Peyer's patch (tissue), 4 donors: ENCODE data around the gene INF2.

Source experiments
- POLR2A ChIP-seq, 2 donors: fragments of 450-650 bp; IDR thresholded peaks; one replicate each; pipeline ENCODE4 v1.5.1; 2017; ENCODE audit warnings: antibody characterized with exemption in 2 of 2, mild to moderate bottlenecking in 2 of 2, moderate library complexity in 2 of 2
- TF ChIP-seq, protein P1 (sequence below), 6 experiments: fragments of 450-650 bp in 4 of 6; fragments of 200-600 bp in 2 of 6; sonication (generic) in 1 of 6; IDR thresholded peaks; one replicate each; pipeline ENCODE4 v1.5.1; 2017 to 2019; ENCODE audit warnings: antibody characterized with exemption in 6 of 6, mild to moderate bottlenecking in 3 of 6, moderate library complexity in 1 of 6

GRCh38 chr14:104698688-104699425 is 9.4 kb downstream of the INF2 start:
- TF ChIP-seq, protein P1, sequence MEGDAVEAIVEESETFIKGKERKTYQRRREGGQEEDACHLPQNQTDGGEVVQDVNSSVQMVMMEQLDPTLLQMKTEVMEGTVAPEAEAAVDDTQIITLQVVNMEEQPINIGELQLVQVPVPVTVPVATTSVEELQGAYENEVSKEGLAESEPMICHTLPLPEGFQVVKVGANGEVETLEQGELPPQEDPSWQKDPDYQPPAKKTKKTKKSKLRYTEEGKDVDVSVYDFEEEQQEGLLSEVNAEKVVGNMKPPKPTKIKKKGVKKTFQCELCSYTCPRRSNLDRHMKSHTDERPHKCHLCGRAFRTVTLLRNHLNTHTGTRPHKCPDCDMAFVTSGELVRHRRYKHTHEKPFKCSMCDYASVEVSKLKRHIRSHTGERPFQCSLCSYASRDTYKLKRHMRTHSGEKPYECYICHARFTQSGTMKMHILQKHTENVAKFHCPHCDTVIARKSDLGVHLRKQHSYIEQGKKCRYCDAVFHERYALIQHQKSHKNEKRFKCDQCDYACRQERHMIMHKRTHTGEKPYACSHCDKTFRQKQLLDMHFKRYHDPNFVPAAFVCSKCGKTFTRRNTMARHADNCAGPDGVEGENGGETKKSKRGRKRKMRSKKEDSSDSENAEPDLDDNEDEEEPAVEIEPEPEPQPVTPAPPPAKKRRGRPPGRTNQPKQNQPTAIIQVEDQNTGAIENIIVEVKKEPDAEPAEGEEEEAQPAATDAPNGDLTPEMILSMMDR (IDR thresholded peaks at IDR 0.05): no peak
- TF ChIP-seq POLR2A (IDR thresholded peaks at IDR 0.05): no peak
